SH-SY5Y (cell line): ENCODE results near the gene PDE11A.

Experiments used
- GATA2 ChIP-seq: IDR thresholded peaks from 2 replicates; pipeline ENCODE4 v1.6.1; 2011; ENCODE audit warnings: mild to moderate bottlenecking, low read depth, low read length
- GATA3 ChIP-seq: IDR thresholded peaks from 2 replicates; pipeline ENCODE4 v1.6.1; 2011; ENCODE audit warnings: low read depth, mild to moderate bottlenecking, low read length, moderate library complexity

DNA sequence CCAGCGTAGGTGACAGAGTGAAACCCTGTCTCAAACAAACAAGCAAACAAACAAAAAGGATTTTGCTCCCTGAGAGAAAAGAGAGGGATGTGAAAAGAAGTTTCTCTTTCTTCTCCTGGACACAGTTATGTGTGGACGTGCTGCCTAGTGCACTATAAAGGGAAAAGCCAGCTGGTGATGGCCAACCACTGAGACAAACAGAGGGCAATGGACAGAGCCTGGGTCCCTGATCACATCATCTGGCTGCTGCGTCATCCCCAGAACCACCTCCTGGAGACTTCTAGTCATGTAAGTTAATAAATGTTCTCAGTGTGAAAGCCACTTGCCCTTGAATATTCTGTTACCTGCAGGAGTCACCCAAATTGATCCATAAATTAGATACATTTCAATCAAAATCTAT lies 184.9 kb downstream of the PDE11A start:
- TF ChIP-seq GATA3 (no peak), GATA2 (no peak)
